A549 (cell line): Measurements from ENCODE around the gene B9D2. TPM values are rescaled to one million over a fixed set of nuclear protein-coding genes. Genes with fewer than 3 reads are reported as not detected.

Experiments
- ATAC-seq, 2 experiments: fragments of 200-7000 bp in 1 of 2; fragments of >200 bp in 1 of 2; cut with Nextera tagmentation in 1 of 2; cut with Tn5 transposase in 1 of 2; 3 replicates each; pipeline versions ENCODE4 v1.8.0 to v1.9.1; 2018 to 2020; ENCODE audit warnings: mild to moderate bottlenecking in 1 of 2, moderate library complexity in 1 of 2
- CTCF ChIA-PET: fragments of 300-600 bp; sonication (Branson Sonifier 250); formaldehyde crosslinking; extraction: SDS; loops from one replicate; lab custom pipeline; 2021; ENCODE audit warnings: antibody characterized with exemption, inconsistent platforms; lab: Yijun Ruan, JAX
- POLR2A ChIA-PET: fragments of 350-600 bp; formaldehyde crosslinking; extraction: SDS; loops from one replicate; lab custom pipeline; 2021; ENCODE audit warnings: antibody characterized with exemption, inconsistent platforms; lab: Yijun Ruan, JAX
- DNase-seq, 2 experiments: peaks; one replicate each; pipeline versions ENCODE4 v3.0.0 to v3.0.0-alpha.2; 2011 to 2016; ENCODE audit warnings: low read depth in 1 of 2, low spot score in 1 of 2
- FAIRE-seq: peaks from 2 replicates; lab custom pipeline; 2011; peaks lifted over from hg19 to GRCh38; lab: Jason Lieb, UNC
- H3K27ac ChIP-seq, 2 experiments: fragments of >200 bp; sonication (Bioruptor Twin); formaldehyde crosslinking; 3 replicates each; pipeline ENCODE4 v1.5.1; 2016 to 2017
- H3K4me1 ChIP-seq: fragments of >200 bp; sonication (Bioruptor Twin); formaldehyde crosslinking; 3 replicates; pipeline ENCODE4 v1.6.1; 2016
- H3K4me2 ChIP-seq: fragments of >200 bp; sonication (Bioruptor Twin); formaldehyde crosslinking; 3 replicates; pipeline ENCODE4 v1.6.1; 2016
- H3K4me3 ChIP-seq: fragments of >200 bp; sonication (Bioruptor Twin); formaldehyde crosslinking; 3 replicates; pipeline ENCODE4 v1.5.1; 2016
- H3K9me3 ChIP-seq: fragments of >200 bp; sonication (Bioruptor Twin); formaldehyde crosslinking; 3 replicates; pipeline ENCODE4 v1.6.1; 2016
- CBX8 ChIP-seq: fragments of 200-600 bp; sonication (generic); IDR thresholded peaks from 2 replicates; pipeline ENCODE4 v1.6.1; 2016
- CEBPB ChIP-seq, 2 experiments: fragments of >200 bp in 1 of 2; sonication (Bioruptor Twin) in 1 of 2; formaldehyde crosslinking in 1 of 2; IDR thresholded peaks; 2 replicates each; pipeline ENCODE4 v1.6.1; 2012 to 2016
- CHD2 ChIP-seq: fragments of 150-350 bp; IDR thresholded peaks from 2 replicates; pipeline ENCODE4 v1.6.1; 2014; ENCODE audit warnings: low read length; ENCODE audit not compliant: partially characterized antibody
- CHD4 ChIP-seq: fragments of 200-600 bp; sonication (generic); IDR thresholded peaks from 2 replicates; pipeline ENCODE4 v1.6.1; 2016; ENCODE audit warnings: antibody characterized with exemption, mild to moderate bottlenecking, borderline replicate concordance
- E2F6 ChIP-seq: IDR thresholded peaks from 2 replicates; pipeline ENCODE4 v1.6.1; 2012; ENCODE audit warnings: low read depth, borderline replicate concordance
- EHF ChIP-seq: fragments of 250-450 bp; sonication (Bioruptor Pico); IDR thresholded peaks from 2 replicates; pipeline ENCODE4 v1.5.0; 2020; ENCODE audit warnings: mild to moderate bottlenecking
- EP300 ChIP-seq, 2 experiments: fragments of >200 bp; sonication (Bioruptor Twin); formaldehyde crosslinking; IDR thresholded peaks; 2 replicates in 1 of 2; 3 replicates in 1 of 2; pipeline ENCODE4 v1.6.1; 2016 to 2017
- GATA3 ChIP-seq: IDR thresholded peaks from 2 replicates; pipeline ENCODE4 v1.6.1; 2012; ENCODE audit warnings: borderline replicate concordance
- HDAC2 ChIP-seq: fragments of 200-600 bp; sonication (generic); IDR thresholded peaks from 2 replicates; pipeline ENCODE4 v1.6.1; 2016
- HEYL ChIP-seq: fragments of 250-450 bp; sonication (Bioruptor Pico); IDR thresholded peaks from 2 replicates; pipeline ENCODE4 v1.8.0; 2021; ENCODE audit warnings: mild to moderate bottlenecking, moderate library complexity
- HOXA7 ChIP-seq: fragments of 250-450 bp; sonication (Bioruptor Pico); IDR thresholded peaks from 2 replicates; pipeline ENCODE4 v1.5.0; 2020; ENCODE audit warnings: mild to moderate bottlenecking, moderate library complexity
- HOXB5 ChIP-seq: fragments of 250-450 bp; sonication (Bioruptor Pico); IDR thresholded peaks from 2 replicates; pipeline ENCODE4 v1.5.0; 2020; ENCODE audit warnings: mild to moderate bottlenecking, moderate library complexity
- JUNB ChIP-seq: fragments of >200 bp; sonication (Bioruptor Twin); formaldehyde crosslinking; IDR thresholded peaks from 2 replicates; pipeline ENCODE4 v1.6.1; 2016
- MAZ ChIP-seq: fragments of 150-350 bp; IDR thresholded peaks from 2 replicates; pipeline ENCODE4 v1.6.1; 2014; ENCODE audit warnings: antibody characterized with exemption, low read depth, low read length, borderline replicate concordance
- NR3C1 ChIP-seq: fragments of >200 bp; sonication (Bioruptor Twin); formaldehyde crosslinking; IDR thresholded peaks from 3 replicates; pipeline ENCODE4 v1.6.1; 2017
- PBX3 ChIP-seq: IDR thresholded peaks from 2 replicates; pipeline ENCODE4 v1.6.1; 2012
- PHF8 ChIP-seq: fragments of 200-600 bp; sonication (generic); IDR thresholded peaks from 2 replicates; pipeline ENCODE4 v1.6.1; 2016; ENCODE audit warnings: low read depth, mild to moderate bottlenecking, antibody characterized with exemption, moderate library complexity, borderline replicate concordance
- RCOR1 ChIP-seq: fragments of 150-350 bp; IDR thresholded peaks from 2 replicates; pipeline ENCODE4 v1.6.1; 2014; ENCODE audit warnings: antibody characterized with exemption, low read length, low read depth
- RNF2 ChIP-seq: fragments of 200-600 bp; sonication (generic); IDR thresholded peaks from 2 replicates; pipeline ENCODE4 v1.6.1; 2016; ENCODE audit warnings: low read depth, mild to moderate bottlenecking, antibody characterized with exemption, moderate library complexity, borderline replicate concordance
- SMC3 ChIP-seq: fragments of >200 bp; sonication (Bioruptor Twin); formaldehyde crosslinking; IDR thresholded peaks from 3 replicates; pipeline ENCODE4 v1.6.1; 2018; ENCODE audit warnings: inconsistent platforms
- SREBF2 ChIP-seq: fragments of 450-650 bp; IDR thresholded peaks from 2 replicates; pipeline ENCODE4 v1.6.1; 2014; ENCODE audit warnings: mild to moderate bottlenecking, moderate library complexity
- TFCP2L1 ChIP-seq: fragments of 250-450 bp; sonication (Bioruptor Pico); IDR thresholded peaks from 2 replicates; pipeline ENCODE4 v1.5.0; 2021; ENCODE audit warnings: mild to moderate bottlenecking
- USF2 ChIP-seq: fragments of 450-650 bp; IDR thresholded peaks from 2 replicates; pipeline ENCODE4 v1.6.1; 2014; ENCODE audit warnings: antibody characterized with exemption
- ZC3H11A ChIP-seq: fragments of 450-650 bp; IDR thresholded peaks from 2 replicates; pipeline ENCODE4 v1.6.1; 2014; ENCODE audit warnings: antibody characterized with exemption, mild to moderate bottlenecking
- ZFP36 ChIP-seq: fragments of 450-650 bp; IDR thresholded peaks from 2 replicates; pipeline ENCODE4 v1.6.1; 2014; ENCODE audit warnings: borderline replicate concordance; ENCODE audit not compliant: partially characterized antibody
- ZSCAN20 ChIP-seq: fragments of 250-450 bp; sonication (Bioruptor Pico); IDR thresholded peaks from 2 replicates; pipeline ENCODE4 v1.8.0; 2022; ENCODE audit warnings: mild to moderate bottlenecking, moderate library complexity
- WGBS: methylation state at CpG from one replicate; pipeline ENCODE4 v1.1.6; 2017; ENCODE audit errors: missing lambda C conversion rate; 5-methylcytosine and 5-hydroxymethylcytosine counted together
- polyA plus RNA-seq, 4 experiments: library from polyadenylated mRNA; depleted of rRNA in 3 of 4; stranded (reverse); fragments of >200 nt; fragmentation: RNase III in 1 of 4; extraction: RNeasy Plus Mini Kit Qiagen cat#74134 plus additional on column Dnase treatment in 1 of 4; gene quantifications; 2 replicates in 3 of 4; 3 replicates in 1 of 4; pipeline ENCODE4 v1.2.3, GENCODE V29; 2011 to 2017
- TF ChIP-seq, protein P1 (sequence below): fragments of 150-350 bp; IDR thresholded peaks from 2 replicates; pipeline ENCODE4 v1.6.1; 2014; ENCODE audit warnings: low read depth, mild to moderate bottlenecking, low read length
- TF ChIP-seq, protein P2 (sequence below): fragments of >200 bp; sonication (Bioruptor Twin); formaldehyde crosslinking; IDR thresholded peaks from 2 replicates; pipeline ENCODE4 v1.6.1; 2016
- TF ChIP-seq, protein P3 (sequence below): IDR thresholded peaks from 2 replicates; pipeline ENCODE4 v1.6.1; 2012
- TF ChIP-seq, protein P4 (sequence below): fragments of 250-450 bp; sonication (Bioruptor Pico); IDR thresholded peaks from 2 replicates; pipeline ENCODE4 v1.5.0; 2020; ENCODE audit warnings: low read depth, mild to moderate bottlenecking, moderate library complexity

The B9D2 gene
- polyA plus RNA-seq, 2 of the 4 experiments (the other 2 are of a cell fraction), result 19.6 to 22.5 TPM

DNA sequence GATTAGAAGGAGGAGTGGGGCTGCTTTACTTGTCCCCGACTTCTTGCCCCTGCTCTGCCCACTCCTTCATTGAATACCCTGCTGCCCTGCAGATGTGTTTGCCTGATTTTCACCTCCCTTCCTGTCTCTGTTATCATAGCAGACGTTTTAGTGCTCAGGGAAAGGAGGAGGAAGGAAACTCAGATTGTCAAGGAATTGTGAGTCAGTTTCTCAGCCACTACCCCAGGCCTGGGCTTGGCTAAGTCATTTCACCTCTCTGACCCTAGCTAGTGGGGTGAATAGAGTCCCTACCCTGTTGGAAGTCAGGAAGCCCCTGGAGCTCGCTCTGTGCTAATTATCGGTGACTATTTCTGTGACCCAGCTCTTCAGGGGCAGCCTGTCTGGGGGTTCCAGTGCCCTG is 37.5 kb upstream of the B9D2 start:
- WGBS, result 72% methylated on average over 4 of the region's 4 CpGs
- Histone ChIP-seq H3K4me2 (no peak overlapping the region), H3K4me1 (peaks cover 10% of the 10 kb centered on the region), H3K27ac (no peak overlapping the region), H3K4me3 (no peak overlapping the region), H3K9me3 (no peaks in the 10 kb centered on the region)
- FAIRE-seq, result no peak
- DNase-seq, result no peak
- POLR2A ChIA-PET, result no interaction called here
- ATAC-seq, result no peak
- no peak for TF ChIP-seq ZSCAN20 (CRISPR knock-in tag)
- TF ChIP-seq PHF8, result no peak
- TF ChIP-seq EP300 (IDR thresholded peaks at IDR 0.05), result no peak
- TF ChIP-seq PBX3, result no peak
- TF ChIP-seq, protein P1, sequence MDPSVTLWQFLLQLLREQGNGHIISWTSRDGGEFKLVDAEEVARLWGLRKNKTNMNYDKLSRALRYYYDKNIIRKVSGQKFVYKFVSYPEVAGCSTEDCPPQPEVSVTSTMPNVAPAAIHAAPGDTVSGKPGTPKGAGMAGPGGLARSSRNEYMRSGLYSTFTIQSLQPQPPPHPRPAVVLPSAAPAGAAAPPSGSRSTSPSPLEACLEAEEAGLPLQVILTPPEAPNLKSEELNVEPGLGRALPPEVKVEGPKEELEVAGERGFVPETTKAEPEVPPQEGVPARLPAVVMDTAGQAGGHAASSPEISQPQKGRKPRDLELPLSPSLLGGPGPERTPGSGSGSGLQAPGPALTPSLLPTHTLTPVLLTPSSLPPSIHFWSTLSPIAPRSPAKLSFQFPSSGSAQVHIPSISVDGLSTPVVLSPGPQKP, result no peak
- no peak for TF ChIP-seq HOXA7 (CRISPR knock-in tag)
- no peak for TF ChIP-seq USF2
- no peak for TF ChIP-seq HDAC2
- TF ChIP-seq RNF2, result no peak
- no peak for TF ChIP-seq TFCP2L1
- TF ChIP-seq HOXB5 (CRISPR knock-in tag), result no peak
- TF ChIP-seq SMC3, result no peak
- no peak for TF ChIP-seq SREBF2
- TF ChIP-seq EHF, result no peak
- no peak for TF ChIP-seq CBX8
- TF ChIP-seq NR3C1, result no peak
- no peak for TF ChIP-seq JUNB
- no peak for TF ChIP-seq CHD2
- no peak for TF ChIP-seq CHD4
- CTCF ChIA-PET, result interaction anchor here (0.6 to 1.6 kb wide), 6 partner anchors 11 to 161 kb away, joined by 3 to 4 read pairs (median 3); no protein-coding TSS in a partner anchor

DNA sequence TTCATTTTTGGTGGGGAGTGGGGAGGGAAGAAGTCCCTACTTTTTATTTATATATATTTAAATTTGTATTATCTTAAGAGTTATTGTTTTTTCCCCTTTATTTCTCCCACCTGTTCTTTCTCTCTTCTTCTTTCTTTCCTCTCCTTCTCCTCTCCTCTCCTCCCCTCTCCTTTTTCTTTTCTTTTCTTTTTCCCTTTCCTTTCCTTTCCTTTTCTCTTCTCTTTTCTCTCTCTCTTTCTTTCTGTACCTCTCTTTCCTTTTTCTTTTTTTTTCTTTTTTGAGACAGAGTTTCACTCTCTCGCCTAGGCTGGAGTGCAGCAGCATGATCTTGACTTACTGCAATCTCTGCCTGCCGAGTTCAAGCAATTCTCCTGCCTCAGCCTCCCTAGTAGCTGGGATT is 35.6 kb upstream of the B9D2 start:
- no peaks in the 10 kb centered on the region for H3K9me3 ChIP-seq
- DNase-seq, result no peak
- no peak for ATAC-seq
- peak overlapping the region; percentile 88; the same call in 1 of the 3 replicates for H3K4me2 ChIP-seq
- H3K4me1 ChIP-seq, result peaks cover 20% of the 10 kb centered on the region
- no peak overlapping the region for H3K27ac ChIP-seq
- 83% methylated on average over 2 of the region's 2 CpGs for WGBS
- H3K4me3 ChIP-seq, result no peak overlapping the region
- FAIRE-seq, result no peak
- ChIA-PET CTCF (interaction anchor here (1.0 to 2.4 kb wide), 5 partner anchors 8 to 91 kb away, joined by 3 to 9 read pairs (median 5); no protein-coding TSS in a partner anchor), POLR2A (interaction anchor here (0.6 to 0.9 kb wide), 3 partner anchors 9 to 36 kb away, joined by 3 to 4 read pairs (median 3); partner anchors contain the start of gene B9D2)
- TF ChIP-seq SMC3 (no peak), HEYL (CRISPR knock-in tag) (no peak), EP300 (IDR thresholded peaks at IDR 0.05) (no peak), E2F6 (no peak), PHF8 (no peak), SREBF2 (no peak), CEBPB (IDR thresholded peaks at IDR 0.05) (no peak), MAZ (no peak), EHF (no peak), RCOR1 (no peak), ZFP36 (no peak), HOXB5 (CRISPR knock-in tag) (no peak), TFCP2L1 (no peak), ZC3H11A (no peak), GATA3 (no peak), CHD2 (no peak)
- TF ChIP-seq, protein P2, sequence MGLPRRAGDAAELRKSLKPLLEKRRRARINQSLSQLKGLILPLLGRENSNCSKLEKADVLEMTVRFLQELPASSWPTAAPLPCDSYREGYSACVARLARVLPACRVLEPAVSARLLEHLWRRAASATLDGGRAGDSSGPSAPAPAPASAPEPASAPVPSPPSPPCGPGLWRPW, result no peak
- TF ChIP-seq, protein P3, sequence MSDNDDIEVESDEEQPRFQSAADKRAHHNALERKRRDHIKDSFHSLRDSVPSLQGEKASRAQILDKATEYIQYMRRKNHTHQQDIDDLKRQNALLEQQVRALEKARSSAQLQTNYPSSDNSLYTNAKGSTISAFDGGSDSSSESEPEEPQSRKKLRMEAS, result no peak
- TF ChIP-seq, protein P4, sequence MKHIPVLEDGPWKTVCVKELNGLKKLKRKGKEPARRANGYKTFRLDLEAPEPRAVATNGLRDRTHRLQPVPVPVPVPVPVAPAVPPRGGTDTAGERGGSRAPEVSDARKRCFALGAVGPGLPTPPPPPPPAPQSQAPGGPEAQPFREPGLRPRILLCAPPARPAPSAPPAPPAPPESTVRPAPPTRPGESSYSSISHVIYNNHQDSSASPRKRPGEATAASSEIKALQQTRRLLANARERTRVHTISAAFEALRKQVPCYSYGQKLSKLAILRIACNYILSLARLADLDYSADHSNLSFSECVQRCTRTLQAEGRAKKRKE, result no peak
